C4-2B (cell line): ENCODE data around the gene TJP3.

Source experiments
- H3K27ac ChIP-seq: fragments of 450-650 bp; 2 replicates; pipeline ENCODE4 v1.5.1; 2017
- ZFX ChIP-seq: fragments of 450-650 bp; IDR thresholded peaks from 2 replicates; pipeline ENCODE4 v1.6.1; 2017
- TF ChIP-seq, protein P1 (sequence below): fragments of 450-650 bp; conservative IDR thresholded peaks from 2 replicates; pipeline ENCODE4 v1.5.1; 2017; ENCODE audit warnings: mild to moderate bottlenecking

TJP3 gene

GRCh38 chr19:3708207-3708931 is at the start of gene TJP3:
TJP3 (plus strand) TSS chr19:3708384; CDS start chr19:3728433, 20,049 bp downstream.
- peak within 1 kb of the TSS; percentile 77 for H3K27ac ChIP-seq

GRCh38 chr19:3658870-3659745 is 49.1 kb upstream of the TJP3 start:
- TF ChIP-seq, protein P1, sequence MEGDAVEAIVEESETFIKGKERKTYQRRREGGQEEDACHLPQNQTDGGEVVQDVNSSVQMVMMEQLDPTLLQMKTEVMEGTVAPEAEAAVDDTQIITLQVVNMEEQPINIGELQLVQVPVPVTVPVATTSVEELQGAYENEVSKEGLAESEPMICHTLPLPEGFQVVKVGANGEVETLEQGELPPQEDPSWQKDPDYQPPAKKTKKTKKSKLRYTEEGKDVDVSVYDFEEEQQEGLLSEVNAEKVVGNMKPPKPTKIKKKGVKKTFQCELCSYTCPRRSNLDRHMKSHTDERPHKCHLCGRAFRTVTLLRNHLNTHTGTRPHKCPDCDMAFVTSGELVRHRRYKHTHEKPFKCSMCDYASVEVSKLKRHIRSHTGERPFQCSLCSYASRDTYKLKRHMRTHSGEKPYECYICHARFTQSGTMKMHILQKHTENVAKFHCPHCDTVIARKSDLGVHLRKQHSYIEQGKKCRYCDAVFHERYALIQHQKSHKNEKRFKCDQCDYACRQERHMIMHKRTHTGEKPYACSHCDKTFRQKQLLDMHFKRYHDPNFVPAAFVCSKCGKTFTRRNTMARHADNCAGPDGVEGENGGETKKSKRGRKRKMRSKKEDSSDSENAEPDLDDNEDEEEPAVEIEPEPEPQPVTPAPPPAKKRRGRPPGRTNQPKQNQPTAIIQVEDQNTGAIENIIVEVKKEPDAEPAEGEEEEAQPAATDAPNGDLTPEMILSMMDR: no peak
- TF ChIP-seq ZFX: no peak
- H3K27ac ChIP-seq: peak overlapping the region; percentile 56

More at GRCh38 chr19:3708207-3708931, at the start of gene TJP3:
- TF ChIP-seq, protein P1: no peak
- TF ChIP-seq ZFX: no peak

GRCh38 chr19:3659746-3660112 is 48.5 kb upstream of the TJP3 start:
- TF ChIP-seq, protein P1: no peak
- no peak for TF ChIP-seq ZFX

GRCh38 chr19:3660493-3661219 is 47.5 kb upstream of the TJP3 start:
- TF ChIP-seq, protein P1: no peak
- TF ChIP-seq ZFX: no peak
- no peak overlapping the region for H3K27ac ChIP-seq

More at GRCh38 chr19:3659746-3660112, 48.5 kb upstream of the TJP3 start:
- H3K27ac ChIP-seq: no peak overlapping the region

- no peak overlapping the region for H3K27ac ChIP-seq
- TF ChIP-seq, protein P1: no peak
- no peak for TF ChIP-seq ZFX
Observed at GRCh38 chr19:3661284-3662238, 46.6 kb upstream of the TJP3 start.

GRCh38 chr19:3663838-3664237 is 44.3 kb upstream of the TJP3 start:
- TF ChIP-seq, protein P1: no peak
- H3K27ac ChIP-seq: no peak overlapping the region
